Suprapubic skin (tissue), 4 donors: ENCODE results near the gene RASD2. TPM values are rescaled to one million over a fixed set of nuclear protein-coding genes. Genes with fewer than 3 reads are reported as not detected.
"Not testable (repeated sequence)": the region's sequence is repeated elsewhere in the genome, so short reads cannot be mapped to it uniquely, and the experiment has no call there.

ENCODE experiments used
- DNase-seq, 2 donors: peaks; one replicate each; pipeline ENCODE4 v3.0.0-alpha.2; 2019; ENCODE audit warnings: low spot score in 2 of 2
- H3K27ac ChIP-seq: fragments of 200-600 bp; sonication (generic); one replicate; pipeline ENCODE4 v1.5.1; 2019
- H3K27me3 ChIP-seq: fragments of 200-600 bp; sonication (generic); one replicate; pipeline ENCODE4 v1.5.1; 2019
- H3K36me3 ChIP-seq: fragments of 200-600 bp; sonication (generic); one replicate; pipeline ENCODE4 v1.5.1; 2019
- H3K4me1 ChIP-seq: fragments of 200-600 bp; sonication (generic); one replicate; pipeline ENCODE4 v1.5.1; 2019
- H3K4me3 ChIP-seq: fragments of 200-600 bp; sonication (generic); one replicate; pipeline ENCODE4 v1.5.1; 2019; ENCODE audit warnings: mild to moderate bottlenecking
- H3K9me3 ChIP-seq: fragments of 200-600 bp; sonication (generic); one replicate; pipeline ENCODE4 v1.5.1; 2019
- CTCF ChIP-seq, 2 donors: fragments of 200-600 bp in 1 of 2; fragments of 450-650 bp in 1 of 2; sonication (generic) in 1 of 2; IDR thresholded peaks; one replicate each; pipeline ENCODE4 v1.5.1; 2016 to 2019; ENCODE audit warnings: antibody characterized with exemption in 2 of 2, mild to moderate bottlenecking in 1 of 2, moderate library complexity in 1 of 2
- EP300 ChIP-seq: sonication (generic); formaldehyde crosslinking; IDR thresholded peaks from one replicate; pipeline ENCODE4 v1.6.1; 2017; ENCODE audit warnings: antibody characterized with exemption
- POLR2A ChIP-seq, 2 donors: fragments of 450-650 bp; IDR thresholded peaks; one replicate each; pipeline ENCODE4 v1.6.1; 2017; ENCODE audit warnings: antibody characterized with exemption in 2 of 2, mild to moderate bottlenecking in 2 of 2, moderate library complexity in 2 of 2
- POLR2AphosphoS5 ChIP-seq, 3 donors: sonication (generic); formaldehyde crosslinking; IDR thresholded peaks; one replicate each; pipeline ENCODE4 v1.6.1; 2017; ENCODE audit warnings: antibody characterized with exemption in 3 of 3
- WGBS: methylation state at CpG from one replicate; pipeline ENCODE4 v1.1.5; 2018; 5-methylcytosine and 5-hydroxymethylcytosine counted together
- total RNA-seq, 4 donors: library from RNA; depleted of rRNA; stranded (reverse); fragments of >200 nt; gene quantifications; one replicate each; pipeline ENCODE4 v1.1.0, GENCODE V29; 2016

The RASD2 gene, protein sequence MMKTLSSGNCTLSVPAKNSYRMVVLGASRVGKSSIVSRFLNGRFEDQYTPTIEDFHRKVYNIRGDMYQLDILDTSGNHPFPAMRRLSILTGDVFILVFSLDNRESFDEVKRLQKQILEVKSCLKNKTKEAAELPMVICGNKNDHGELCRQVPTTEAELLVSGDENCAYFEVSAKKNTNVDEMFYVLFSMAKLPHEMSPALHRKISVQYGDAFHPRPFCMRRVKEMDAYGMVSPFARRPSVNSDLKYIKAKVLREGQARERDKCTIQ
- 1 to 10 TPM in 2 of 4 donors, under 1 TPM in 2; 0.89 to 1.7 (median 1.2) TPM for total RNA-seq

DNA sequence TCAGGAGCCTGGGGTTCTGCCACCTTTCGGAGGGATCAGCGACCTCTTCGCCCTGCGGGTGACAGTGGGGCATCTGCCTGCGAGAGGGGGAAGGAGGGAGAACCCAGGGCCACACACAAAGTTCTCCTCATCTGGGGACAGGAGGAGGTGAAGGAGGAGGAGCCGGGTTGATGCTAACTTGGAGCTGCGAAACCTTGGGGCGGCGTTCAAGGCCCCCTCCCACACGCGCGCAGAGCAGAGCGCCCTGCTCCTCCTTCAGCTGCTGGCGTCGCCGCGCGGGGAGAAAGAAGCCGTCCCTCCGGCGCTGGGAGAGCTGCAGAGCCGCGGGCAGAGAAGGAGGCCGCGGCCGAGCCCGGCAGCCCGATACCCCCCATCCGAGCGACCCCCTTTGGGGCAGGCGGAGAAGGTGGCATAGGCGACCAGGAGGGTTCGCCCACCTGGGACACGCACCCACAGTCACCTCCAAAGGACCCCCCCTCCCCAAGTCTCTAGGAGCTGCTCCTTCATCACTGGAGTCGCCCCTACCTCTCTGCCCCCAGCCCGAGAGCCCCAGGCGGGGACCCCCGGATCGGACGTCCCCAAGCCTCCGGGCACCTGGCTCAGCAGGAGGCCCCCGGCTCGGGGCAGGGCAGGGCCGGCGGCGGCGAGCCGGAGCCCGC is at the start of gene RASD2:
Gene RASD2 (plus strand): TSS at position 237 of the 659 bp plus-strand sequence. CDS start 5,979 bp downstream, outside the sequence.
- Histone ChIP-seq H3K9me3 (no peaks in the 10 kb centered on the region), H3K4me3 (peak within 1 kb of the TSS; percentile 59), H3K27ac (peak within 1 kb of the TSS; percentile 47), H3K4me1 (peaks cover 20% of the 10 kb centered on the region), H3K27me3 (peaks cover 27% of the 10 kb centered on the region), H3K36me3 (no peaks in the 10 kb centered on the region)
- no peak for DNase-seq
- 0% methylated on average over 5 of the region's 49 CpGs for WGBS
- TF ChIP-seq POLR2AphosphoS5 (IDR thresholded peaks at IDR 0.05) (no peak), CTCF (IDR thresholded peaks at IDR 0.05) (no peak), POLR2A (IDR thresholded peaks at IDR 0.05) (no peak), EP300 (no peak)

DNA sequence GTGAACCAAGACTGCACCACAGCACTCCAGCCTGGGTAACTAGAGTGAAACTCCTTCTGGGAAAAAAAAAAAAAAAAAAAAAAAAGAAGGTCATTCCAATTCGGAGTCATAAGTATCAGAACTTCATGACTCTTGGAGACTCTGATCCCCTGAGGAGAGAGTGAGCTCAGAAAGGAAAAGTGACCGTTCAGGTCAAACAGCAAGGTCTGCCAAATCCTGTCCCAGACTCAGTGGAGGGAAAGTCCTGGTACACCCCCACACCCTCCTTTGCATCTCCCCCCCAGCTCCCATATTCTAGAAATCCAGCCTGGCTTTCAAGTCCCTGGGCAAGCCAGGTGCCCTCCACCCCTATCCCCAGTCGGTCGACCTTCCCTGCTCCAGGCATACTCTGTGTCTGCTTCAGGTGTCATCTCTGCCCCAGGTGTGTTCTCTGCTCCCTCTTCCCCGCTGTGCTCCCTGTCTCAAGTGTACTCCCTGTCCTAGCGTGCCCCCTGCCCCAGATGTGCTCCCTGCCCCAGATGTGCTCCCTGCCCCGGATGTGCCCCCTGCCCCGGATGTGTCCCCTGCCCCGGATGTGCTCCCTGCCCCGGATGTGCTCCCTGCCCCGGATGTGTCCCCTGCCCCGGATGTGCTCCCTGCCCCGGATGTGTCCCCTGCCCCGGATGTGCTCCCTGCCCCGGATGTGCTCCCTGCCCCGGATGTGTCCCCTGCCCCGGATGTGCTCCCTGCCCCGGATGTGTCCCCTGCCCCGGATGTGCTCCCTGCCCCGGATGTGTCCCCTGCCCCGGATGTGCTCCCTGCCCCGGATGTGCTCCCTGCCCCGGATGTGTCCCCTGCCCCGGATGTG is 49.3 kb upstream of the RASD2 start:
- H3K4me3 ChIP-seq, H3K4me1 ChIP-seq, H3K36me3 ChIP-seq, H3K27ac ChIP-seq, DNase-seq, H3K9me3 ChIP-seq: not testable (repeated sequence)
- H3K27me3 ChIP-seq, result peaks cover 15% of the 10 kb centered on the region
- WGBS, result 83% methylated on average over 23 of the region's 24 CpGs

DNA sequence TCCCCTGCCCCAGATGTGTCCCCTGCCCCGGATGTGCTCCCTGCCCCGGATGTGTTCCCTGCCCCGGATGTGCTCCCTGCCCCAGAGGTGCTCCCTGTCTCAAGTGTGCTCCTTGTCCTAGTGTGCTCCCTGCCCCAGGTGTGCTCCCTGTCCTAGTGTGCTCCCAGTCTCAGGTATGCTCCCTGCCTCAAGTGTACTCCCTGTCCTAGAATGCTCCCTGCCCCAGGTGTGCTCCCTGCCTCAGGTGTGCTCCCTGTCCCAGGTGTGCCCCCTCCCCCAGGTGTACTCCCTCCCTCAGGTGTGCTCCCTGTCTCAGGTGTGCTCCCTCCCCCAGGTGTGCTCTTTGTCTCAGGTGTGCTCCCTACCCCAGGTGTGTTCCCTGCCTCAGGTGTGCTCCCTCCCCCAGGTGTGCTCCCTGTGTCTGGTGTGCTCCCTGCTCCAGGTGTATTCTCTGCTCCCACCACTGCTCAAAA is 48.7 kb upstream of the RASD2 start:
- Histone ChIP-seq H3K4me3 (no peak overlapping the region), H3K27ac (no peak overlapping the region), H3K27me3 (peaks cover 15% of the 10 kb centered on the region), H3K36me3 (no peaks in the 10 kb centered on the region), H3K9me3 (no peaks in the 10 kb centered on the region), H3K4me1 (no peaks in the 10 kb centered on the region)
- DNase-seq, result no peak
- WGBS, result 93% methylated on average over 3 of the region's 3 CpGs
- no peak for TF ChIP-seq CTCF (IDR thresholded peaks at IDR 0.05)
- TF ChIP-seq POLR2AphosphoS5 (IDR thresholded peaks at IDR 0.05), result no peak
- TF ChIP-seq POLR2A (IDR thresholded peaks at IDR 0.05), result no peak
- no peak for TF ChIP-seq EP300

GRCh38 chr22:35493074-35493473 is 47.6 kb upstream of the RASD2 start:
- H3K36me3 ChIP-seq, result no peaks in the 10 kb centered on the region
- no peaks in the 10 kb centered on the region for H3K4me1 ChIP-seq
- peaks cover 26% of the 10 kb centered on the region for H3K27me3 ChIP-seq
- no peak overlapping the region for H3K4me3 ChIP-seq
- no peak for TF ChIP-seq POLR2A (IDR thresholded peaks at IDR 0.05)
- TF ChIP-seq POLR2AphosphoS5 (IDR thresholded peaks at IDR 0.05), result no peak
- TF ChIP-seq EP300, result no peak
- TF ChIP-seq CTCF (IDR thresholded peaks at IDR 0.05), result no peak
- no peak overlapping the region for H3K27ac ChIP-seq
- DNase-seq, result no peak
- H3K9me3 ChIP-seq, result no peaks in the 10 kb centered on the region
- 88% methylated on average over 5 of the region's 5 CpGs for WGBS

- not testable (repeated sequence) for H3K36me3 ChIP-seq, H3K4me3 ChIP-seq, H3K27ac ChIP-seq, DNase-seq, H3K9me3 ChIP-seq, H3K4me1 ChIP-seq
- 95% methylated on average over 14 of the region's 14 CpGs for WGBS
- peaks cover 34% of the 10 kb centered on the region for H3K27me3 ChIP-seq
Observed at GRCh38 chr22:35495711-35496110, 44.9 kb upstream of the RASD2 start.
